ENCODE measurements around the gene MOB3B.

- no peak for TF ChIP-seq HNRNPLL (IDR thresholded peaks at IDR 0.05; ENCODE audit: low read depth, low read length, poor library complexity, severe bottlenecking)
- TF ChIP-seq, protein P1, sequence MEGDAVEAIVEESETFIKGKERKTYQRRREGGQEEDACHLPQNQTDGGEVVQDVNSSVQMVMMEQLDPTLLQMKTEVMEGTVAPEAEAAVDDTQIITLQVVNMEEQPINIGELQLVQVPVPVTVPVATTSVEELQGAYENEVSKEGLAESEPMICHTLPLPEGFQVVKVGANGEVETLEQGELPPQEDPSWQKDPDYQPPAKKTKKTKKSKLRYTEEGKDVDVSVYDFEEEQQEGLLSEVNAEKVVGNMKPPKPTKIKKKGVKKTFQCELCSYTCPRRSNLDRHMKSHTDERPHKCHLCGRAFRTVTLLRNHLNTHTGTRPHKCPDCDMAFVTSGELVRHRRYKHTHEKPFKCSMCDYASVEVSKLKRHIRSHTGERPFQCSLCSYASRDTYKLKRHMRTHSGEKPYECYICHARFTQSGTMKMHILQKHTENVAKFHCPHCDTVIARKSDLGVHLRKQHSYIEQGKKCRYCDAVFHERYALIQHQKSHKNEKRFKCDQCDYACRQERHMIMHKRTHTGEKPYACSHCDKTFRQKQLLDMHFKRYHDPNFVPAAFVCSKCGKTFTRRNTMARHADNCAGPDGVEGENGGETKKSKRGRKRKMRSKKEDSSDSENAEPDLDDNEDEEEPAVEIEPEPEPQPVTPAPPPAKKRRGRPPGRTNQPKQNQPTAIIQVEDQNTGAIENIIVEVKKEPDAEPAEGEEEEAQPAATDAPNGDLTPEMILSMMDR (CRISPR knock-in tag; IDR thresholded peaks at IDR 0.05): no peak
- TF ChIP-seq ZNF792 (CRISPR knock-in tag; IDR thresholded peaks at IDR 0.05): no peak
- TF ChIP-seq SIX4 (CRISPR knock-in tag; IDR thresholded peaks at IDR 0.05): no peak
- TF ChIP-seq, protein P2, sequence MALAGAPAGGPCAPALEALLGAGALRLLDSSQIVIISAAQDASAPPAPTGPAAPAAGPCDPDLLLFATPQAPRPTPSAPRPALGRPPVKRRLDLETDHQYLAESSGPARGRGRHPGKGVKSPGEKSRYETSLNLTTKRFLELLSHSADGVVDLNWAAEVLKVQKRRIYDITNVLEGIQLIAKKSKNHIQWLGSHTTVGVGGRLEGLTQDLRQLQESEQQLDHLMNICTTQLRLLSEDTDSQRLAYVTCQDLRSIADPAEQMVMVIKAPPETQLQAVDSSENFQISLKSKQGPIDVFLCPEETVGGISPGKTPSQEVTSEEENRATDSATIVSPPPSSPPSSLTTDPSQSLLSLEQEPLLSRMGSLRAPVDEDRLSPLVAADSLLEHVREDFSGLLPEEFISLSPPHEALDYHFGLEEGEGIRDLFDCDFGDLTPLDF (CRISPR knock-in tag; IDR thresholded peaks at IDR 0.05): no peak
- 0 out of 2 replicates have a peak, but pooled peaks have one; percentile 21 for TF ChIP-seq MAZ (IDR thresholded peaks at IDR 0.05; ENCODE audit: borderline replicate concordance, low read depth, low read length)
- TF ChIP-seq MAZ (CRISPR knock-in tag; IDR thresholded peaks at IDR 0.05; ENCODE audit: low read depth): peak; percentile 31; the same call in 1 of the 2 replicates
- peak; percentile 23; the same call in 1 of the 2 replicates for TF ChIP-seq TCF7 (IDR thresholded peaks at IDR 0.05; ENCODE audit: low read depth)
- TF ChIP-seq NFAT5 (CRISPR knock-in tag; IDR thresholded peaks at IDR 0.05): no peak
- TF ChIP-seq, protein P3, sequence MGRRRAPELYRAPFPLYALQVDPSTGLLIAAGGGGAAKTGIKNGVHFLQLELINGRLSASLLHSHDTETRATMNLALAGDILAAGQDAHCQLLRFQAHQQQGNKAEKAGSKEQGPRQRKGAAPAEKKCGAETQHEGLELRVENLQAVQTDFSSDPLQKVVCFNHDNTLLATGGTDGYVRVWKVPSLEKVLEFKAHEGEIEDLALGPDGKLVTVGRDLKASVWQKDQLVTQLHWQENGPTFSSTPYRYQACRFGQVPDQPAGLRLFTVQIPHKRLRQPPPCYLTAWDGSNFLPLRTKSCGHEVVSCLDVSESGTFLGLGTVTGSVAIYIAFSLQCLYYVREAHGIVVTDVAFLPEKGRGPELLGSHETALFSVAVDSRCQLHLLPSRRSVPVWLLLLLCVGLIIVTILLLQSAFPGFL (CRISPR knock-in tag; IDR thresholded peaks at IDR 0.05): no peak
Measured at GRCh38 chr9:27573634-27574590, 44.3 kb upstream of the MOB3B start.

Measured in HepG2 (cell line).